Karpas-422 (cell line): ENCODE data around the gene NETO2. TPM values are rescaled to one million over a fixed set of nuclear protein-coding genes. Genes with fewer than 3 reads are reported as not detected.
"Not testable (repeated sequence)": the region's sequence is repeated elsewhere in the genome, so short reads cannot be mapped to it uniquely, and the experiment has no call there.

Experiments used
- DNase-seq: peaks from one replicate; pipeline ENCODE4 v3.0.0-alpha.2; 2015
- H2AFZ ChIP-seq: fragments of 200-600 bp; sonication (generic); 2 replicates; pipeline ENCODE4 v1.6.1; 2014; ENCODE audit warnings: antibody characterized with exemption, low read length, mixed read lengths
- H3K27ac ChIP-seq: fragments of 200-600 bp; sonication (generic); 2 replicates; pipeline ENCODE4 v1.5.1; 2014; ENCODE audit warnings: mild to moderate bottlenecking, low read length, moderate library complexity
- H3K27me3 ChIP-seq: fragments of 200-600 bp; sonication (generic); 2 replicates; pipeline ENCODE4 v1.6.1; 2014; ENCODE audit warnings: low read length, mixed read lengths
- H3K36me3 ChIP-seq: fragments of 200-600 bp; sonication (generic); 2 replicates; pipeline ENCODE4 v1.6.1; 2014; ENCODE audit warnings: low read length, mixed read lengths; ENCODE audit not compliant: insufficient read depth
- H3K4me1 ChIP-seq: fragments of 200-600 bp; sonication (generic); 2 replicates; pipeline ENCODE4 v1.6.1; 2014; ENCODE audit warnings: mild to moderate bottlenecking, low read length, mixed read lengths
- H3K4me2 ChIP-seq: fragments of 200-600 bp; sonication (generic); 2 replicates; pipeline ENCODE4 v1.6.1; 2014; ENCODE audit warnings: low read length, low read depth, mild to moderate bottlenecking; ENCODE audit not compliant: poor library complexity, severe bottlenecking
- H3K4me3 ChIP-seq: fragments of 200-600 bp; sonication (generic); 2 replicates; pipeline ENCODE4 v1.5.1; 2014; ENCODE audit warnings: mild to moderate bottlenecking, antibody characterized with exemption, low read length, mixed read lengths
- H3K79me2 ChIP-seq: fragments of 200-600 bp; sonication (generic); 2 replicates; pipeline ENCODE4 v1.6.1; 2014; ENCODE audit warnings: mild to moderate bottlenecking, low read length, mixed read lengths
- H3K9ac ChIP-seq: fragments of 200-600 bp; sonication (generic); 2 replicates; pipeline ENCODE4 v1.6.0; 2014; ENCODE audit warnings: low read length
- H3K9me2 ChIP-seq: fragments of 200-600 bp; sonication (generic), shearing (Covaris generic); replicated peaks from 2 replicates; pipeline ENCODE4 v1.6.0; 2014; ENCODE audit warnings: mild to moderate bottlenecking, low read length, moderate library complexity; ENCODE audit not compliant: insufficient read depth
- H3K9me3 ChIP-seq: fragments of 300-700, 200-600 bp; sonication (generic); 2 replicates; pipeline ENCODE4 v1.6.1; 2014; ENCODE audit warnings: low read length, mixed read lengths
- H4K20me1 ChIP-seq: fragments of 200-600 bp; sonication (generic); 2 replicates; pipeline ENCODE4 v1.6.1; 2014; ENCODE audit warnings: mild to moderate bottlenecking, antibody characterized with exemption, low read length, low read depth; ENCODE audit not compliant: insufficient read depth
- total RNA-seq: library from RNA; depleted of rRNA; stranded (reverse); fragments of >200 nt; shearing (Covaris generic); gene quantifications from 2 replicates; pipeline ENCODE4 v1.2.3, GENCODE V29; 2014; ENCODE audit warnings: low replicate concordance

NETO2 gene
- total RNA-seq, 1 experiment from 2014 or later = 83.9 TPM

GRCh38 chr16:47129755-47130435 lies 13.8 kb downstream of the NETO2 start:
- no peak overlapping the region for H3K4me2 ChIP-seq
- no peak overlapping the region for H3K9ac ChIP-seq
- H3K4me1 ChIP-seq = peaks cover 7% of the 10 kb centered on the region
- no peak overlapping the region for H3K27ac ChIP-seq
- peaks cover 99% of the 10 kb centered on the region for H3K79me2 ChIP-seq
- DNase-seq = no peak
- H4K20me1 ChIP-seq = peaks cover 4% of the 10 kb centered on the region; the same call in 1 of the 2 replicates
- peaks cover 61% of the 10 kb centered on the region for H3K36me3 ChIP-seq
- no peaks in the 10 kb centered on the region for H3K9me2 ChIP-seq
- no peak overlapping the region for H3K4me3 ChIP-seq
- no peaks in the 10 kb centered on the region for H3K9me3 ChIP-seq
- no peak overlapping the region for H2AFZ ChIP-seq
- H3K27me3 ChIP-seq = no peaks in the 10 kb centered on the region

GRCh38 chr16:47127541-47127940 lies 16.2 kb downstream of the NETO2 start:
- Histone ChIP-seq H3K4me1 (peaks cover 5% of the 10 kb centered on the region), H3K4me2 (no peak overlapping the region), H3K27ac (no peak overlapping the region), H3K4me3 (no peak overlapping the region), H3K9me2 (no peaks in the 10 kb centered on the region), H2AFZ (no peak overlapping the region), H4K20me1 (peaks cover 4% of the 10 kb centered on the region; the same call in 1 of the 2 replicates), H3K27me3 (no peaks in the 10 kb centered on the region), H3K9ac (no peak overlapping the region), H3K9me3 (no peaks in the 10 kb centered on the region), H3K36me3 (peaks cover 72% of the 10 kb centered on the region), H3K79me2 (peaks cover 97% of the 10 kb centered on the region)
- no peak for DNase-seq

- H3K4me1 ChIP-seq = no peaks in the 10 kb centered on the region
- H3K36me3 ChIP-seq = peaks cover 79% of the 10 kb centered on the region
- no peak for DNase-seq
- no peaks in the 10 kb centered on the region for H3K27me3 ChIP-seq
- no peak overlapping the region for H3K4me3 ChIP-seq
- H3K27ac ChIP-seq = no peak overlapping the region
- H3K9me2 ChIP-seq = no peaks in the 10 kb centered on the region
- peaks cover 4% of the 10 kb centered on the region; the same call in 1 of the 2 replicates for H4K20me1 ChIP-seq
- H3K9ac ChIP-seq = no peak overlapping the region
- H3K9me3 ChIP-seq = no peaks in the 10 kb centered on the region
- peaks cover 90% of the 10 kb centered on the region for H3K79me2 ChIP-seq
- no peak overlapping the region for H3K4me2 ChIP-seq
- H2AFZ ChIP-seq = no peak overlapping the region
Measured at GRCh38 chr16:47125757-47126156, 18.0 kb downstream of the NETO2 start.

DNA sequence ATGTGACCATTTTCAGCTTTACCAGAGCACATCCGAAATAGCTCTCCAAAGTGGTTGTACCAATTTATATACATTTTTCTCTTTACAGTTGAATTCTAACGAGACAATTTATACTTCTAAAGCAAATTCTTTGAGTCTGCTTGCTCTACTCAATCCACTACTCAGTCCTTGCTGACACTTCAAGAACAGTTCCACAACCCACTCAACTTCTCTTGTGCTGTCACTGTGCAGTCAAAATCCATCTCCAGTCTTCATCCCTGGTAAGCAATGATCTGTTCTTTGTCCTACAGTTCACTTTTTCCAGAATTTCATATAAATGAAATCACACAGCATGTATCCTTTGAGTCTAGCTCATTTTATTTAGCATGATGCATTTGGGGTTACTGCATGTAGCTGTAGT lies 30.6 kb downstream of the NETO2 start:
- DNase-seq = no peak
- Histone ChIP-seq H3K4me1 (peaks cover 18% of the 10 kb centered on the region), H3K4me3 (no peak overlapping the region), H3K27ac (no peak overlapping the region; the same call in 1 of the 2 replicates), H4K20me1 (no peaks in the 10 kb centered on the region), H3K9me2 (no peaks in the 10 kb centered on the region), H2AFZ (no peak overlapping the region), H3K27me3 (no peaks in the 10 kb centered on the region), H3K36me3 (peaks cover 79% of the 10 kb centered on the region), H3K4me2 (no peak overlapping the region), H3K79me2 (peaks cover 56% of the 10 kb centered on the region), H3K9me3 (no peaks in the 10 kb centered on the region), H3K9ac (no peak overlapping the region)

- H3K9ac ChIP-seq = no peak overlapping the region
- H3K36me3 ChIP-seq = peaks cover 77% of the 10 kb centered on the region
- peaks cover 16% of the 10 kb centered on the region for H3K4me1 ChIP-seq
- peaks cover 50% of the 10 kb centered on the region for H3K79me2 ChIP-seq
- H4K20me1 ChIP-seq = no peaks in the 10 kb centered on the region
- H3K27ac ChIP-seq = no peak overlapping the region
- H3K4me3 ChIP-seq = no peak overlapping the region
- no peak overlapping the region for H3K4me2 ChIP-seq
- no peaks in the 10 kb centered on the region for H3K9me3 ChIP-seq
- no peak overlapping the region for H2AFZ ChIP-seq
- H3K27me3 ChIP-seq = no peaks in the 10 kb centered on the region
- H3K9me2 ChIP-seq = no peaks in the 10 kb centered on the region
- no peak for DNase-seq
Measured at GRCh38 chr16:47110939-47111338, 32.8 kb downstream of the NETO2 start.

DNA sequence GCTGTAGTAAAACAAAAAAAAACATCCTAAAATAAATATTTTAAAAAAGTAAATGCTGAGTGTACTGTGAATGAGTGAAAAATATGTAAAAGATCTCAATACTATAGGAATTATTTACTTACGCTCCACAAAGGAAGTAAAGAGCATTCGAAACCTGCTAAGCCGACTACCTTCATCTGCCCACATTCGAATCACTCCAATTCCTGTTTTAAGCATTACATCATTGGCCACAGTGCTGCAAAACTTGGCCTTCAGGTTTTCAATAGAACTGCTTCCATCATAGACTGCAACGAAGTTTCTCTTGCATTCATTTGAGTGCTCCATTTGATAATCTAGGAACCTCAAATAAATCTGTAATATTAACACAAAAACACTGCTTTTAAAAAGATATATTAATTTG lies 34.4 kb downstream of the NETO2 start:
- Histone ChIP-seq H3K79me2 (peaks cover 58% of the 10 kb centered on the region), H2AFZ (no peak overlapping the region), H3K9ac (no peak overlapping the region), H3K4me2 (no peak overlapping the region), H3K27ac (no peak overlapping the region), H3K9me2 (no peaks in the 10 kb centered on the region), H3K4me3 (no peak overlapping the region), H3K36me3 (peaks cover 80% of the 10 kb centered on the region), H3K9me3 (no peaks in the 10 kb centered on the region), H4K20me1 (no peaks in the 10 kb centered on the region), H3K4me1 (peaks cover 4% of the 10 kb centered on the region), H3K27me3 (no peaks in the 10 kb centered on the region)
- no peak for DNase-seq

GRCh38 chr16:47102921-47103320 lies 40.8 kb downstream of the NETO2 start:
- H3K79me2 ChIP-seq = peaks cover 70% of the 10 kb centered on the region
- H3K9me2 ChIP-seq, H3K4me3 ChIP-seq, H3K4me1 ChIP-seq, H3K4me2 ChIP-seq, H3K9ac ChIP-seq, H3K9me3 ChIP-seq, DNase-seq, H4K20me1 ChIP-seq, H3K27me3 ChIP-seq, H2AFZ ChIP-seq, H3K27ac ChIP-seq: not testable (repeated sequence)
- H3K36me3 ChIP-seq = peaks cover 54% of the 10 kb centered on the region

DNA sequence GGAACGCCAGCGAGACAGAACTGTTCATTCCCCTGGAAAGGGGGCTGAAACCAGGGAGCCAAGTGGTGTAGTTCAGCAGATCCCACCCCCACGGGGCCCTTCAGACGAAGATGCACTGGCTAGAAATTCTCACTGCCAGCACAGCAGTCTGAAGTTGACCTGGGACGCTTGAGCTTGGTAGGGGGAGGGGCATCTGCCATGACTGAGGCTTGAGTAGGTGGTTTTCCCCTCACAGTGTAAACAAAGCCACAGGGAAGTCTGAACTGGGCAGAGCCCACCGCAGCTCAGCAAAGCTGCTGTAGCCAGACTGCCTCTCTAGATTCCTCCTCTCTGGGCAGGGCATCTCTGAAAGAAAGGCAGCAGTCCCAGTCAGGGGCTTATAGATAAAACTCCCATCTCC lies 46.6 kb downstream of the NETO2 start:
- H3K27ac ChIP-seq, H3K4me3 ChIP-seq, H4K20me1 ChIP-seq, H3K4me1 ChIP-seq, H3K9ac ChIP-seq, H3K9me3 ChIP-seq, H3K9me2 ChIP-seq, H2AFZ ChIP-seq, DNase-seq, H3K27me3 ChIP-seq, H3K4me2 ChIP-seq: not testable (repeated sequence)
- peaks cover 37% of the 10 kb centered on the region; the same call in 1 of the 2 replicates for H3K36me3 ChIP-seq
- peaks cover 61% of the 10 kb centered on the region for H3K79me2 ChIP-seq
